Lung (tissue), 12 donors: ENCODE results near the gene SPAG9. TPM values are rescaled to one million over a fixed set of nuclear protein-coding genes. Genes with fewer than 3 reads are reported as not detected.

Source experiments
- ATAC-seq: fragments of 200-7000 bp; cut with Tn5 transposase; one replicate; pipeline ENCODE4 v1.9.1; 2020; ENCODE audit warnings: moderate number of reproducible peaks; ENCODE audit not compliant: insufficient read depth, low FRiP score
- DNase-seq, 3 donors: peaks; one replicate each; pipeline ENCODE4 v3.0.0-alpha.2; 2013 to 2017
- H3K27ac ChIP-seq, 2 donors: one replicate each; pipeline ENCODE4 v1.5.1; 2013; ENCODE audit warnings: mild to moderate bottlenecking in 2 of 2, moderate library complexity in 2 of 2, control low read depth in 1 of 2, inconsistent platforms in 1 of 2, low read depth in 1 of 2, low read length in 1 of 2
- H3K27me3 ChIP-seq, 3 donors: one replicate each; pipeline ENCODE4 v1.5.1; 2013; ENCODE audit warnings: low read length in 2 of 3; ENCODE audit not compliant: control insufficient read depth in 3 of 3, insufficient read depth in 3 of 3
- H3K36me3 ChIP-seq, 4 donors: one replicate each; pipeline ENCODE4 v1.5.1; 2013; ENCODE audit warnings: low read length in 4 of 4, mild to moderate bottlenecking in 1 of 4, moderate library complexity in 1 of 4; ENCODE audit not compliant: control insufficient read depth in 4 of 4, insufficient read depth in 4 of 4
- H3K4me1 ChIP-seq, 5 donors: one replicate each; pipeline ENCODE4 v1.5.1; 2013; ENCODE audit warnings: low read length in 5 of 5, mild to moderate bottlenecking in 2 of 5, moderate library complexity in 1 of 5; ENCODE audit not compliant: control insufficient read depth in 5 of 5, insufficient read depth in 5 of 5
- H3K4me3 ChIP-seq: one replicate; pipeline ENCODE4 v1.5.1; 2013; ENCODE audit warnings: mild to moderate bottlenecking, control low read depth, moderate library complexity
- H3K9ac ChIP-seq, 2 donors: one replicate each; pipeline ENCODE4 v1.5.1; 2013; ENCODE audit warnings: low read length in 2 of 2, control low read depth in 1 of 2; ENCODE audit not compliant: insufficient read depth in 1 of 2
- H3K9me3 ChIP-seq, 4 donors: one replicate each; pipeline ENCODE4 v1.5.1; 2013; ENCODE audit warnings: low read length in 3 of 4, mild to moderate bottlenecking in 1 of 4, moderate library complexity in 1 of 4; ENCODE audit not compliant: control insufficient read depth in 4 of 4, insufficient read depth in 3 of 4
- CTCF ChIP-seq: IDR thresholded peaks from 2 replicates; pipeline ENCODE4 v1.5.1; 2012; ENCODE audit warnings: mild to moderate bottlenecking; ENCODE audit errors: control extremely low read depth, extremely low read depth
- WGBS, 2 donors: extraction: QIAGEN DNeasy Blood & Tissue Kit; methylation state at CpG; one replicate each; pipeline ENCODE4 v1.1.7; 2013; 5-methylcytosine and 5-hydroxymethylcytosine counted together
- polyA plus RNA-seq, 2 donors: library from polyadenylated mRNA; stranded (reverse); fragments of 200-250 nt; gene quantifications; one replicate each; pipeline ENCODE4 v1.2.1, GENCODE V29; 2013
- total RNA-seq, 2 donors: library from RNA; depleted of rRNA in 1 of 2; stranded (reverse); fragments of >200 nt in 1 of 2; gene quantifications; one replicate each; pipeline ENCODE4 v1.2.1, GENCODE V29; 2014 to 2021
- donor health status: control.
- donor health status: control.
- donor health status: Bipolar disorder and iron deficiency.
- donor health status: healthy.
- donor health status: DM: yes; HTN: yes; CAD: no.

SPAG9 gene
- total and polyA plus RNA-seq, 4 donors = 37.2 to 174 (median 75.2) TPM

- Histone ChIP-seq H3K9ac (no peak overlapping the region), H3K27ac (no peak overlapping the region), H3K4me1 (peaks cover 0 to 3% (median 0%) of the 10 kb centered on the region in 5 donors), H3K4me3 (no peak overlapping the region), H3K36me3 (peaks cover 23 to 42% (median 25%) of the 10 kb centered on the region in 4 donors), H3K27me3 (no peaks in the 10 kb centered on the region), H3K9me3 (no peaks in the 10 kb centered on the region)
- 94% methylated on average over 7 of the region's 7 CpGs for WGBS, 2 donors
- DNase-seq (no peak), ATAC-seq (no peak)
- no peak for TF ChIP-seq CTCF
These were observed 146.8 kb downstream of the SPAG9 start for GRCh38 chr17:50973557-50974494.

- no peak for ATAC-seq
- H3K9ac ChIP-seq = no peak overlapping the region
- peaks cover 16 to 33% (median 22%) of the 10 kb centered on the region in 4 donors for H3K36me3 ChIP-seq
- no peak overlapping the region for H3K27ac ChIP-seq
- H3K4me1 ChIP-seq = peaks cover 0 to 2% (median 0%) of the 10 kb centered on the region in 5 donors
- no peak for TF ChIP-seq CTCF
- no peaks in the 10 kb centered on the region for H3K27me3 ChIP-seq
- no peaks in the 10 kb centered on the region for H3K9me3 ChIP-seq
- 93 to 95% methylated on average over 5 of the region's 5 CpGs for WGBS, 2 donors
- DNase-seq = no peak
- no peak overlapping the region for H3K4me3 ChIP-seq
These were observed 148.1 kb downstream of the SPAG9 start for GRCh38 chr17:50972577-50972976.

GRCh38 chr17:50967795-50968194 lies 152.9 kb downstream of the SPAG9 start:
- no peaks in the 10 kb centered on the region for H3K4me1 ChIP-seq
- 62 to 75% methylated on average over 1 of the region's 1 CpG for WGBS, 2 donors

More at GRCh38 chr17:50967795-50968194, 152.9 kb downstream of the SPAG9 start:
- no peaks in the 10 kb centered on the region for H3K9me3 ChIP-seq
- peaks cover 8 to 16% (median 14%) of the 10 kb centered on the region in 4 donors for H3K36me3 ChIP-seq
- no peak overlapping the region for H3K9ac ChIP-seq
- ATAC-seq = no peak
- no peak for TF ChIP-seq CTCF
- H3K4me3 ChIP-seq = no peak overlapping the region
- no peak overlapping the region for H3K27ac ChIP-seq
- H3K27me3 ChIP-seq = no peaks in the 10 kb centered on the region
- DNase-seq = no peak
